Limb (tissue), 2 donors: ENCODE data around the gene DCAF4.
A peak's percentile ranks its signal among the peaks of the same experiment; 100 is the strongest.

Experiments used
- DNase-seq, 2 donors: peaks; one replicate each; pipeline ENCODE4 v3.0.0-alpha.2; 2016; ENCODE audit errors: extremely low spot score in 2 of 2

DCAF4 gene

GRCh38 chr14:72894323-72894622 lies 32.0 kb upstream of the DCAF4 start:
- no peak for DNase-seq

GRCh38 chr14:72894623-72895378 lies 31.5 kb upstream of the DCAF4 start:
- DNase-seq: peak in 1 of 2 donors; percentile 43

GRCh38 chr14:72898448-72898847 lies 27.8 kb upstream of the DCAF4 start:
- DNase-seq: no peak

GRCh38 chr14:72901361-72901760 lies 24.9 kb upstream of the DCAF4 start:
- no peak for DNase-seq

- DNase-seq: no peak
These were observed 23.3 kb upstream of the DCAF4 start for GRCh38 chr14:72902801-72903530.

- DNase-seq: no peak
These were observed 22.5 kb upstream of the DCAF4 start for GRCh38 chr14:72903716-72904115.

- DNase-seq: no peak
These were observed 22.0 kb upstream of the DCAF4 start for GRCh38 chr14:72904218-72904617.

- DNase-seq: peak; percentile 64 to 80
These were observed 21.3 kb upstream of the DCAF4 start for GRCh38 chr14:72904840-72905561.

GRCh38 chr14:72906316-72906715 lies 19.9 kb upstream of the DCAF4 start:
- no peak for DNase-seq

- DNase-seq: no peak
These were observed 19.4 kb upstream of the DCAF4 start for GRCh38 chr14:72906879-72907278.

GRCh38 chr14:72907886-72908285 lies 18.4 kb upstream of the DCAF4 start:
- no peak for DNase-seq

GRCh38 chr14:72909163-72909562 lies 17.1 kb upstream of the DCAF4 start:
- DNase-seq: no peak

- DNase-seq: no peak
These were observed 12.5 kb upstream of the DCAF4 start for GRCh38 chr14:72913809-72914208.

- no peak for DNase-seq
These were observed 10.1 kb upstream of the DCAF4 start for GRCh38 chr14:72916174-72916573.

GRCh38 chr14:72917094-72917802 lies 9.0 kb upstream of the DCAF4 start:
- DNase-seq: no peak

GRCh38 chr14:72920008-72920407 lies 6.3 kb upstream of the DCAF4 start:
- DNase-seq: no peak

GRCh38 chr14:72921396-72921795 lies 4.9 kb upstream of the DCAF4 start:
- no peak for DNase-seq

GRCh38 chr14:72924337-72924736 lies 1.9 kb upstream of the DCAF4 start:
- no peak for DNase-seq

- peak in 1 of 2 donors; percentile 53 for DNase-seq
These were observed 999 bp upstream of the DCAF4 start for GRCh38 chr14:72925171-72925759.

- DNase-seq: no peak
These were observed 411 bp upstream of the DCAF4 start for GRCh38 chr14:72925815-72926291.

- no peak for DNase-seq
These were observed 2.6 kb downstream of the DCAF4 start for GRCh38 chr14:72928872-72929271.
